Lung (tissue), 12 donors: ENCODE measurements around the gene SHOC2. TPM values are rescaled to one million over a fixed set of nuclear protein-coding genes. Genes with fewer than 3 reads are reported as not detected.

Experiments used
- ATAC-seq: fragments of 200-7000 bp; cut with Tn5 transposase; one replicate; pipeline ENCODE4 v1.9.1; 2020; ENCODE audit warnings: moderate number of reproducible peaks; ENCODE audit not compliant: insufficient read depth, low FRiP score
- DNase-seq, 3 donors: peaks; one replicate each; pipeline ENCODE4 v3.0.0-alpha.2; 2013 to 2017
- H3K27ac ChIP-seq, 2 donors: one replicate each; pipeline ENCODE4 v1.5.1; 2013; ENCODE audit warnings: mild to moderate bottlenecking in 2 of 2, moderate library complexity in 2 of 2, control low read depth in 1 of 2, inconsistent platforms in 1 of 2, low read depth in 1 of 2, low read length in 1 of 2
- H3K27me3 ChIP-seq, 3 donors: one replicate each; pipeline ENCODE4 v1.5.1; 2013; ENCODE audit warnings: low read length in 2 of 3; ENCODE audit not compliant: control insufficient read depth in 3 of 3, insufficient read depth in 3 of 3
- H3K36me3 ChIP-seq, 4 donors: one replicate each; pipeline ENCODE4 v1.5.1; 2013; ENCODE audit warnings: low read length in 4 of 4, mild to moderate bottlenecking in 1 of 4, moderate library complexity in 1 of 4; ENCODE audit not compliant: control insufficient read depth in 4 of 4, insufficient read depth in 4 of 4
- H3K4me1 ChIP-seq, 5 donors: one replicate each; pipeline ENCODE4 v1.5.1; 2013; ENCODE audit warnings: low read length in 5 of 5, mild to moderate bottlenecking in 2 of 5, moderate library complexity in 1 of 5; ENCODE audit not compliant: control insufficient read depth in 5 of 5, insufficient read depth in 5 of 5
- H3K4me3 ChIP-seq: one replicate; pipeline ENCODE4 v1.5.1; 2013; ENCODE audit warnings: mild to moderate bottlenecking, control low read depth, moderate library complexity
- H3K9ac ChIP-seq, 2 donors: one replicate each; pipeline ENCODE4 v1.5.1; 2013; ENCODE audit warnings: low read length in 2 of 2, control low read depth in 1 of 2; ENCODE audit not compliant: insufficient read depth in 1 of 2
- H3K9me3 ChIP-seq, 4 donors: one replicate each; pipeline ENCODE4 v1.5.1; 2013; ENCODE audit warnings: low read length in 3 of 4, mild to moderate bottlenecking in 1 of 4, moderate library complexity in 1 of 4; ENCODE audit not compliant: control insufficient read depth in 4 of 4, insufficient read depth in 3 of 4
- CTCF ChIP-seq: IDR thresholded peaks from 2 replicates; pipeline ENCODE4 v1.5.1; 2012; ENCODE audit warnings: mild to moderate bottlenecking; ENCODE audit errors: control extremely low read depth, extremely low read depth
- WGBS, 2 donors: extraction: QIAGEN DNeasy Blood & Tissue Kit; methylation state at CpG; one replicate each; pipeline ENCODE4 v1.1.7; 2013; 5-methylcytosine and 5-hydroxymethylcytosine counted together
- polyA plus RNA-seq, 2 donors: library from polyadenylated mRNA; stranded (reverse); fragments of 200-250 nt; gene quantifications; one replicate each; pipeline ENCODE4 v1.2.1, GENCODE V29; 2013
- total RNA-seq, 2 donors: library from RNA; depleted of rRNA in 1 of 2; stranded (reverse); fragments of >200 nt in 1 of 2; gene quantifications; one replicate each; pipeline ENCODE4 v1.2.1, GENCODE V29; 2014 to 2021
- donor health status: control.
- donor health status: control.
- donor health status: Bipolar disorder and iron deficiency.
- donor health status: healthy.
- donor health status: DM: yes; HTN: yes; CAD: no.

SHOC2 gene
- total and polyA plus RNA-seq, 4 donors: 17.3 to 74.9 (median 35.3) TPM

GRCh38 chr10:110985497-110986275, 66.3 kb downstream of the SHOC2 start:
- DNase-seq (no peak), ATAC-seq (no peak)
- H3K27me3 ChIP-seq: no peaks in the 10 kb centered on the region
- H3K9me3 ChIP-seq: no peaks in the 10 kb centered on the region
- H3K4me1 ChIP-seq: no peaks in the 10 kb centered on the region
- H3K9ac ChIP-seq: no peak overlapping the region
- no peak overlapping the region for H3K4me3 ChIP-seq
- TF ChIP-seq CTCF: no peak
- H3K27ac ChIP-seq: no peak overlapping the region
- H3K36me3 ChIP-seq: no peaks in the 10 kb centered on the region
- WGBS, 2 donors: 90 to 93% methylated on average over 2 of the region's 2 CpGs

- no peak overlapping the region for H3K27ac ChIP-seq
- TF ChIP-seq CTCF: no peak
- WGBS, 2 donors: 76 to 86% methylated on average over 1 of the region's 1 CpG
- no peaks in the 10 kb centered on the region for H3K36me3 ChIP-seq
- no peaks in the 10 kb centered on the region for H3K27me3 ChIP-seq
- no peak overlapping the region for H3K9ac ChIP-seq
- no peak for ATAC-seq
- DNase-seq: no peak
- H3K9me3 ChIP-seq: no peaks in the 10 kb centered on the region
- peaks cover 0 to 5% (median 0%) of the 10 kb centered on the region in 5 donors for H3K4me1 ChIP-seq
- no peak overlapping the region for H3K4me3 ChIP-seq
Measured at GRCh38 chr10:110989016-110989415, 69.6 kb downstream of the SHOC2 start.

GRCh38 chr10:110992006-110992800, 72.8 kb downstream of the SHOC2 start:
- Histone ChIP-seq H3K4me1 (peaks cover 0 to 5% (median 0%) of the 10 kb centered on the region in 5 donors), H3K9ac (no peak overlapping the region), H3K27ac (no peak overlapping the region), H3K4me3 (no peak overlapping the region), H3K36me3 (peaks cover 0 to 3% (median 0%) of the 10 kb centered on the region in 4 donors), H3K9me3 (no peaks in the 10 kb centered on the region), H3K27me3 (no peaks in the 10 kb centered on the region)
- DNase-seq (no peak), ATAC-seq (no peak)
- TF ChIP-seq CTCF: no peak
- 87 to 88% methylated on average over 3 of the region's 3 CpGs for WGBS, 2 donors
